GM20000 (cell line): Measurements from ENCODE around the gene NEUROG2.
A peak's percentile ranks its signal among the peaks of the same experiment; 100 is the strongest.

ENCODE experiments used
- DNase-seq: peaks from one replicate; pipeline ENCODE4 v3.0.0; 2012; ENCODE audit warnings: low spot score
- TF ChIP-seq, protein P1 (sequence below): IDR thresholded peaks from 2 replicates; pipeline ENCODE4 v1.5.1; 2012; ENCODE audit warnings: mild to moderate bottlenecking, control low read depth; ENCODE audit errors: extremely low read depth, missing control alignments

NEUROG2 gene

DNA sequence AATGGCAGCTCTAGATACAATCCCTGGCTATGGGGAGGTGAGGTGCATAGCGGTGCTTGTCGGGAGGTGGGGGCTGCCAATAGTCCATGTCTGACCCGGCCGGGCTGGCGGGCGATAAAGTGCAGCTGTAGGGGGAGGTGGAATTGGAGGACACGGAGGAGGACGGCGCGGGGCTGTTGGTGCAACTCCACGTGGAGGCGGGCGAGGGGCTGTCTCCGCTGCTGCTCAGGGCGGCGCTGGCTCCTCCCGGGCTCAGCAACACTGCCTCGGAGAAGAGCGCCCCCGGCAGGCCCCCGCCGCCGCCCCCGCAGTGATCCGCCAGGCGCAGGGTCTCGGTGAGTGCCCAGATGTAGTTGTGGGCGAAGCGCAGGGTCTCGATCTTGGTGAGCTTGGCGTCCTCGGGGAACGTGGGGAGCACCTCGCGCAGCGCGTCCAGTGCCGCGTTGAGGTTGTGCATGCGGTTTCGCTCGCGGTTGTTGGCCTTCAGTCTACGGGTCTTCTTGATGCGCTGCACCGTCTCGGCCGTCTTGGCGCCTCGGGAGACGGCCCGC is 1.3 kb downstream of the NEUROG2 start:
- TF ChIP-seq, protein P1, sequence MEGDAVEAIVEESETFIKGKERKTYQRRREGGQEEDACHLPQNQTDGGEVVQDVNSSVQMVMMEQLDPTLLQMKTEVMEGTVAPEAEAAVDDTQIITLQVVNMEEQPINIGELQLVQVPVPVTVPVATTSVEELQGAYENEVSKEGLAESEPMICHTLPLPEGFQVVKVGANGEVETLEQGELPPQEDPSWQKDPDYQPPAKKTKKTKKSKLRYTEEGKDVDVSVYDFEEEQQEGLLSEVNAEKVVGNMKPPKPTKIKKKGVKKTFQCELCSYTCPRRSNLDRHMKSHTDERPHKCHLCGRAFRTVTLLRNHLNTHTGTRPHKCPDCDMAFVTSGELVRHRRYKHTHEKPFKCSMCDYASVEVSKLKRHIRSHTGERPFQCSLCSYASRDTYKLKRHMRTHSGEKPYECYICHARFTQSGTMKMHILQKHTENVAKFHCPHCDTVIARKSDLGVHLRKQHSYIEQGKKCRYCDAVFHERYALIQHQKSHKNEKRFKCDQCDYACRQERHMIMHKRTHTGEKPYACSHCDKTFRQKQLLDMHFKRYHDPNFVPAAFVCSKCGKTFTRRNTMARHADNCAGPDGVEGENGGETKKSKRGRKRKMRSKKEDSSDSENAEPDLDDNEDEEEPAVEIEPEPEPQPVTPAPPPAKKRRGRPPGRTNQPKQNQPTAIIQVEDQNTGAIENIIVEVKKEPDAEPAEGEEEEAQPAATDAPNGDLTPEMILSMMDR: peak; percentile 31
- peak; percentile 70 for DNase-seq

DNA sequence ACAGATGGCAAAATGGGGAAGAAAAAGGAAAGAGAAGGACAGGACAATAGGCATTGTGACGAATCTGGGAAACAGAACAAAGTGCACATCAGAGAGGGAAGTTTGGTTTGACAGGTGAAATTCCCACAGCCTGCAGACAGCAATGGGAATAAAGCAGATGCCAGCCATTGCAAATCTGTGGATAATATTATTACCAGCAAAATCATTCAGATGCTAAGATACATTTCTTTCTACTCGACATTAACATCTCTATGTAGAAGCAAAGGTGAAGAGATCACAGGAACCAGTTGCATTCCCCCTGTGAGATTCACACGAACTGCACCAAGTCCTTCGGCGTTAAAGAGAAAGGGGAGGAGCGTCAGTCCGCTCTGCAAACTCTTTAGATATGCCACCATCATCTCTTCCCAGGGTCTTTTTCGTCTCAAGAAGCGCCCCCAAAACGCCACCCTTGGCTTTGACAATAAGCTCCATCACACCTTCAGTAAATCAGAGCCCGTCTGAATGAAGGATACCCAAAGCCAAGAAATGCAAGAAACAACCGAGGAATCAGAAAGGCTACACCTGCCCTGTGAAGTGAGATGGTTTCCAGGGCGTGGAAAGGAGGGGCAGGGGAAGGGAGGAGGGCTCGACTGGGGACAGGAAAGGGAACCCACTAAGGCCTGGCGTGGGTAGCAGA is 1.9 kb downstream of the NEUROG2 start:
- TF ChIP-seq, protein P1: no peak
- peak; percentile 72 for DNase-seq

DNA sequence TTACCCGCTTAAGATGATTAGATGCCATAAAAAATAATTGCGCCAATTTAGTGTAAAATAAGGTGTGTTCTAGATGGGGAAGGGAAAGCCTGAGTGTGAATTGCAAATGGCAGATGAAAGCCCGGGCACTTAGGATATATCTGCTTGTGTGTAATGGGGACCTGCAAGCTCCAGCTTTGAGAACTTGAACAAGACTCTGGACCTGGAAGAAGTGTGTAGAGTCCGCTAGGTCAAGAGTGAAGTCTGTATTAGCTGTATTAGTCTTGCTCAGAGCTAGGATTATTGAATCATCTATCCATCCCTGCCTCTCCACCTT is 4.2 kb downstream of the NEUROG2 start:
- no peak for DNase-seq

DNA sequence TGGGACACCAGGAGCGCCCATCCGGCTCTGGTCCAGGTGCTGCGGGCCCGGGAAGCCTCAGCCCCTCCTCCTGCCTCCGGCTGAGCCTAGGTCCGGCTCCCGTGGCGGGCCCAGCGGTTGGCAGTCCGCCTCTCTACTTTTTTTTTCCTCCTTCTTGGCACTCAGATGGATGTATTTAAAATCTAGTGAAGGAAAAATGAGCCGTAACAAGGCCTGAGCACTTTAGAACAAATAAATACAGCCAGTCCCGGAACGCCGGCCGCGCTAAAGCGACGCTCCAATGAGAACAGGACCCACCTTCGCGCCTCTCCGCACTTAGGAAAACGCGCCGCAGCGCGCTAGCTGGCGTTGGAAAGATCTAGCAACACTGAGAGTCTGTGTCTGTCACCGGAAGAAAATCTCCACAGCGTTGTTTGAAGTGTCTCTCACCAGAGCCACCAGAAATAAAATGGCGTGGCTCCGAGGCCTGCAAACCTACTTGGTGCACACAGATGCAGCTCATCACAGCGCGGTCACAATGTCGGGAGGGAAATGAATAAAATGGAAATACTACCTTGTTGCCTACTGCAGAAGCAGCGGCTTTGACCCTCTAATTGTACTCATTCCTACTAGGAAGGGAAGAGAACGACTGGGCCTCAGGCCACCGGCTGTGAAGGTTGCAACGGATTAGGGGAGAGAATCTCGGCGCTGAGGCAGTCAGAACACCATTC is 4.7 kb downstream of the NEUROG2 start:
- DNase-seq: no peak

More for the DNA sequence above, 4.2 kb downstream of the NEUROG2 start:
- TF ChIP-seq, protein P1: no peak

DNA sequence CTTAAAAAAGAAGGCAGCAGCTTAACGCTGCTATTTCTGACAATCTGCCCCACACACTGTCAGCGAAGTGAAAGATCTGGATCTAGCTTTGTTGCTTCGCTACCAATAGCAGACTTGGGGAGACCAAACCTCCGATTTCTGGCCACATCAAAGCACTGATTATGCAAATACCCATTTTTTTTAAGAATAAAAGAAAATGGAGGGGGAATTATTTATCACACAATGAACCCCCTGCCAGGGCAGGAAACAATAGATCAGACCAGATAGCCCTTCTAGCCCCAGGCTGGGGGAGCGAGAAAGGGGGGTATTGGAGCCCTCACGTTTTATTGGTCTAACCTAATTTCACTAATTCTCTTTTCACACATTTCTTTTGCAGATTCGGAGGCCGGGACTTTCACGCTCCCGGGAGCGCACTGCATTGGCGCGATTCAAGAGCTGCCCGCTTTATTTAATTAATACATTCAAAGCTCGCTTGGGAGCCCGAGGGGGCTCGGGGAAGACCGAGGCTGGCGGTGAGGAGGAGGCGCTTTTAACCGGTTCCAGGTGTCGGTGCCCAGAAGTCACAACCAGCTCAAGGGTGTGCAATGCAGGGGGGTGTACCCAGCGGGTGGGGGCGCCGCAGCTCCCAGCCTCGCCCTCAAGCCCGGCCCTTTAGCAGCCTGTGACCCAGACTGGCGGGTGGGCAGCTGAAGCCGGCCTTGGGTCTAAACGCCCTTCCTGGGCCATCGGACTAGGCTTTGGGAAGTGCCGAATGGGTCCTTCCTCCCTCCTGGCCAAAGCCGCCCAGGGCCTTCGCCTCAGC is 5.5 kb downstream of the NEUROG2 start:
- TF ChIP-seq, protein P1: no peak
- peak; percentile 39 for DNase-seq

More for the DNA sequence above, 4.7 kb downstream of the NEUROG2 start:
- TF ChIP-seq, protein P1: no peak

DNA sequence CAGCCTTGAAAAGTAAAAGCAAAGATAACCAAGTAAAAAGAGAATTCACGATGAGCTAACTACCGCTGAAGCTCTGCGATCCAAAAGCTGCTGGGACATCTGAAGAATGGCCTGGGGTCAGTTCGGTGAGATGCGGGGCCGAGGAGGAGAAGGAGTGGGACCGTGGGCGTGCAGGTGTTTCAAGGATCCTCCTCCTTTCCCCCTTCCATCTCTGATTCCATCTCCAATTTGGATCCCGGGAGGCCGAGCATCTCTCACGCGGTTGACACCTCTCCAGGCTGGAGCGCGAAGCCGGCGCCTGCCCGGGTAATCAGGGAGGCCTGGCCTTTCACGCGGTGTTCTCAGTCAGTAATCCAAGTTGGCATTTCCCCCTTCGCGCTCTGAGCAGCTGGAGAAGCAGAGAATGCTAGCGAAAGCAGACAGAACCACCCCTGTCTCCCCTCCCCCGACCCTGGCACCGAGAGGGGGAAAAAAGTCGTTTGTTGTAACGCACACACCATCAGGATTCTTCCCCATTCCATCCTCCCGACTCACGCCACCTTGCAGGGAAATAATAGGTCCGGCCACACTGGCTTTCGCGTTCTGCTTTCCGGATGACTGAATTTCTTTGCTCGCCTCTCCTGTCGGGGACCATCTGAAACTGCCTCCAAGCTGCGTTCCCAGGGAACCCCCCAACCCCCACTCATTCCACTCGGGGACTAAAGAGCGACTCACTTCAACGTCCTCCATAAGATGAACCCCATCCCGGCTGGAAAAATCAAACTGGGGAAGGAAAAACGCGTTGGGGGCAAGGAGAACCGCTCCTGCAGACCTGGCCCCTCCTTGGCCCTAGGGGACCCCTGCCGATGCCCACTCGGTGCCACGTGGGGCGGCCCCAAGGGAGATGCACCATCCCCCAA is 6.5 kb downstream of the NEUROG2 start:
- TF ChIP-seq, protein P1: no peak
- no peak for DNase-seq
